PC-3 (cell line): ENCODE data around the gene FASLG. TPM values are rescaled to one million over a fixed set of nuclear protein-coding genes. Genes with fewer than 3 reads are reported as not detected.

Experiments
- ATAC-seq: fragments of 200-7000 bp; cut with Tn5 transposase; 2 replicates; pipeline ENCODE4 v1.9.1; 2020; ENCODE audit warnings: mild to moderate bottlenecking, moderate library complexity
- BruUV-seq: library from RNA; stranded (reverse); fragments of 400-500 nt; replicated peaks from 2 replicates; lab custom pipeline; 2021; lab: Mats Ljungman, UMichigan
- CTCF ChIA-PET: fragments of 300-600 bp; sonication (Branson Sonifier 250); formaldehyde crosslinking; loops from one replicate; lab custom pipeline; 2022; ENCODE audit warnings: antibody characterized with exemption; lab: Charles Lee
- POLR2A ChIA-PET: fragments of 300-600 bp; sonication (Branson Sonifier 250); formaldehyde crosslinking; loops from one replicate; lab custom pipeline; 2022; ENCODE audit warnings: antibody characterized with exemption; ENCODE audit not compliant: unreplicated experiment; lab: Charles Lee
- DNase-seq: peaks from one replicate; pipeline ENCODE4 v3.0.0-alpha.2; 2015
- H2AFZ ChIP-seq: fragments of 300-600 bp; sonication (generic); 2 replicates; pipeline ENCODE4 v1.6.0; 2016; ENCODE audit warnings: antibody characterized with exemption, low read length
- H3F3A ChIP-seq: fragments of 300-600 bp; sonication (generic); one replicate; pipeline ENCODE4 v1.6.0; 2017; ENCODE audit warnings: antibody characterized with exemption, low read length, control low read depth, mild to moderate bottlenecking; ENCODE audit not compliant: unreplicated experiment
- H3K27ac ChIP-seq: fragments of 300-600 bp; sonication (generic); 2 replicates; pipeline ENCODE4 v1.5.1; 2016; ENCODE audit warnings: mild to moderate bottlenecking, low read length
- H3K27me3 ChIP-seq: fragments of 300-600 bp; sonication (generic); 2 replicates; pipeline ENCODE4 v1.6.1; 2016; ENCODE audit warnings: low read length, mixed read lengths
- H3K36me3 ChIP-seq: fragments of 300-600 bp; sonication (generic); 2 replicates; pipeline ENCODE4 v1.6.1; 2016; ENCODE audit warnings: low read depth, mixed run types, low read length, mixed read lengths
- H3K4me1 ChIP-seq: fragments of 300-600 bp; sonication (generic); 2 replicates; pipeline ENCODE4 v1.5.1; 2016; ENCODE audit warnings: low read length; ENCODE audit not compliant: insufficient read depth
- H3K4me2 ChIP-seq: fragments of 300-600 bp; sonication (generic); 2 replicates; pipeline ENCODE4 v1.6.0; 2016; ENCODE audit warnings: low read length
- H3K4me3 ChIP-seq: fragments of 300-600 bp; sonication (generic); 2 replicates; pipeline ENCODE4 v1.5.1; 2016; ENCODE audit warnings: mild to moderate bottlenecking, low read length, mixed read lengths
- H3K79me2 ChIP-seq: fragments of 300-600 bp; sonication (generic); 2 replicates; pipeline ENCODE4 v1.6.1; 2017; ENCODE audit warnings: low read length, mixed read lengths
- H3K9ac ChIP-seq: fragments of 300-600 bp; sonication (generic); 2 replicates; pipeline ENCODE4 v1.6.0; 2016; ENCODE audit warnings: mild to moderate bottlenecking, low read length
- H3K9me2 ChIP-seq: fragments of 300-600 bp; sonication (generic); replicated peaks from 2 replicates; pipeline ENCODE4 v1.6.1; 2016; ENCODE audit warnings: mixed run types, low read length, mixed read lengths
- H3K9me3 ChIP-seq: fragments of 300-600 bp; sonication (generic); 2 replicates; pipeline ENCODE4 v1.6.1; 2016; ENCODE audit warnings: low read length, mixed read lengths
- H4K20me1 ChIP-seq: fragments of 300-600 bp; sonication (generic); 2 replicates; pipeline ENCODE4 v1.6.1; 2016; ENCODE audit warnings: low read length, mixed read lengths
- EZH2 ChIP-seq: fragments of 300-600 bp; sonication (generic); IDR thresholded peaks from one replicate; pipeline ENCODE4 v1.6.1; 2017; ENCODE audit warnings: antibody characterized with exemption, mild to moderate bottlenecking, low read length; ENCODE audit not compliant: unreplicated experiment
- EZH2phosphoT487 ChIP-seq: fragments of 300-600 bp; sonication (generic); IDR thresholded peaks from 2 replicates; pipeline ENCODE4 v1.6.1; 2018; ENCODE audit warnings: mild to moderate bottlenecking, antibody characterized with exemption, low read length, borderline replicate concordance
- intact Hi-C: fragments of 100-400 bp; cut with micrococcal nuclease; formaldehyde crosslinking; loops from 2 replicates; pipeline ENCODE4 v1.9.0; 2023
- total RNA-seq: library from RNA; depleted of rRNA; stranded (reverse); fragments of >200 nt; gene quantifications from 2 replicates; pipeline ENCODE4 v1.2.3, GENCODE V29; 2014
- TF ChIP-seq, protein P1 (sequence below): fragments of 300-600 bp; sonication (generic); conservative IDR thresholded peaks from 2 replicates; pipeline ENCODE4 v1.5.1; 2017; ENCODE audit warnings: antibody characterized with exemption, low read depth, mild to moderate bottlenecking, low read length

FASLG gene
- total RNA-seq, 1 experiment from 2014 or later, result 0.04 TPM

DNA sequence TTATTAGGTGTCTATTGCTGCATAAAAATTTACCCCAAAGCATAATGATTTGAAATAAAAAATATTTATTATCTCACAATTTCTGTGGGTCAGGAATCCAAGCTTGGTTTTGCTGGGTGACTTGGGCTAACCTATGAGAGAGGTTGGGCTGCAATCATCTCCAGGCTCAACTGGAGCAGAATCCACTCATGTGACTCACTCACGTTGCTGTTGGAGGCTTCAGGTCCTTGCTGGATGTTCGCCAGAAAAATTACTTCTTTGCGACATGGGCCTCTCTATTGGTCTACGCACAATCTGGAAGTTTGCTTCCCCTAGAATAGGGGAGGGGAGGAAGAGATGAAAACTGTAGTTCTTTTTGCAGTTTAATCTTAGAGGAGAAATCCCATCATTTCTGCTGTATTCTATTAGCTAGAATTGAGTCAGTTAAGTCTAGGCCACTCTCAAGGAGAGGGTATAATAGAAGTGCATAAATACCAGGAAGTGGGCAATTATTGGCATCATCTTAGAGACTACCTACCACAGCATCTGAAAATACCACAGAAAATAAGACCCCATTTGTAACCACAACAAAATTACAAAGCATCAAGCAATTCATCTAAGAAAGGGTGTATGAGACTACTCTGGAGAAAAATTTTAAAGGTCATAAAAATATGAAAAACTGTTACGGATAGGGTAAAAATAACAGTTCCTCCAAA lies 5.7 kb upstream of the FASLG start:
- intact Hi-C loops, result no loop called here

DNA sequence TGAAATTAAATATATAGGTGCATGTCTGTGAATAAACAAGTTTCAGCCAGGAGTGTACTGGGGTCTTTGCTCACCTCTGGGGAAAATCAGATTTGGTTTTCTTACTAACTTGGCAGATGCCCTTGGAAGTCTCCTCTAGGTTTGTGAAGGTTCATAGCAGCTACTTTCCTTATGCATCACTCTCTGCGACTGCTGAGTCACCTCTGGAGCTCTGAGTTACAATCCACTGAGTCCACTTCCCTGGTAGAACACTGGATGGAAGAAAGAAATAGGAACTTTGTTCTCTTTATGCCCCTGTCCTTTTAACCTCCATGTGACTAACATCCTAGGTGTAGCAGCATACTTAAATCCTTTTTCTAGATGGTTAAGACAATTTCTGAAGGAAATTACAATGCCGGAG lies 4.4 kb upstream of the FASLG start:
- Histone ChIP-seq H3K9me3 (no peaks in the 10 kb centered on the region), H4K20me1 (no peaks in the 10 kb centered on the region), H3K4me2 (peak overlapping the region; percentile 0; the same call in 1 of the 2 replicates), H3K27ac (peak overlapping the region; percentile 0; the same call in 1 of the 2 replicates), H3K36me3 (no peaks in the 10 kb centered on the region), H3K79me2 (no peaks in the 10 kb centered on the region), H3K4me3 (no peak overlapping the region), H3K9ac (no peak overlapping the region), H2AFZ (peak overlapping the region; percentile 2), H3K9me2 (peaks cover 6% of the 10 kb centered on the region; the same call in 1 of the 2 replicates), H3K4me1 (peaks cover 20% of the 10 kb centered on the region), H3K27me3 (no peaks in the 10 kb centered on the region), H3F3A (no peaks in the 10 kb centered on the region)
- POLR2A ChIA-PET, result interaction anchor here (0.6 kb wide), 1 partner anchor 85 kb away, joined by 5 read pairs; no protein-coding TSS in a partner anchor
- DNase-seq, result peak; percentile 95
- BruUV-seq, result no TSS peak
- CTCF ChIA-PET, result no interaction called here
- TF ChIP-seq EZH2phosphoT487, result no peak
- no peak for TF ChIP-seq EZH2
- TF ChIP-seq, protein P1, sequence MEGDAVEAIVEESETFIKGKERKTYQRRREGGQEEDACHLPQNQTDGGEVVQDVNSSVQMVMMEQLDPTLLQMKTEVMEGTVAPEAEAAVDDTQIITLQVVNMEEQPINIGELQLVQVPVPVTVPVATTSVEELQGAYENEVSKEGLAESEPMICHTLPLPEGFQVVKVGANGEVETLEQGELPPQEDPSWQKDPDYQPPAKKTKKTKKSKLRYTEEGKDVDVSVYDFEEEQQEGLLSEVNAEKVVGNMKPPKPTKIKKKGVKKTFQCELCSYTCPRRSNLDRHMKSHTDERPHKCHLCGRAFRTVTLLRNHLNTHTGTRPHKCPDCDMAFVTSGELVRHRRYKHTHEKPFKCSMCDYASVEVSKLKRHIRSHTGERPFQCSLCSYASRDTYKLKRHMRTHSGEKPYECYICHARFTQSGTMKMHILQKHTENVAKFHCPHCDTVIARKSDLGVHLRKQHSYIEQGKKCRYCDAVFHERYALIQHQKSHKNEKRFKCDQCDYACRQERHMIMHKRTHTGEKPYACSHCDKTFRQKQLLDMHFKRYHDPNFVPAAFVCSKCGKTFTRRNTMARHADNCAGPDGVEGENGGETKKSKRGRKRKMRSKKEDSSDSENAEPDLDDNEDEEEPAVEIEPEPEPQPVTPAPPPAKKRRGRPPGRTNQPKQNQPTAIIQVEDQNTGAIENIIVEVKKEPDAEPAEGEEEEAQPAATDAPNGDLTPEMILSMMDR, result no peak
- intact Hi-C loops, result no loop called here
- peak; percentile 96 for ATAC-seq

More for the DNA sequence above, 5.7 kb upstream of the FASLG start:
- no peaks in the 10 kb centered on the region for H3F3A ChIP-seq
- H3K9ac ChIP-seq, result no peak overlapping the region
- no peak for TF ChIP-seq EZH2
- no peaks in the 10 kb centered on the region for H4K20me1 ChIP-seq
- ATAC-seq, result no peak
- ChIA-PET POLR2A (no interaction called here), CTCF (no interaction called here)
- no peaks in the 10 kb centered on the region for H3K27me3 ChIP-seq
- no peak overlapping the region for H3K4me3 ChIP-seq
- DNase-seq, result peak; percentile 60
- no peaks in the 10 kb centered on the region for H3K9me3 ChIP-seq
- H3K9me2 ChIP-seq, result peaks cover 6% of the 10 kb centered on the region; the same call in 1 of the 2 replicates
- no peaks in the 10 kb centered on the region for H3K79me2 ChIP-seq
- BruUV-seq, result no TSS peak
- H2AFZ ChIP-seq, result no peak overlapping the region
- peaks cover 20% of the 10 kb centered on the region for H3K4me1 ChIP-seq
- H3K36me3 ChIP-seq, result no peaks in the 10 kb centered on the region
- H3K27ac ChIP-seq, result no peak overlapping the region
- no peak overlapping the region for H3K4me2 ChIP-seq

GRCh38 chr1:172656576-172656975 lies 2.3 kb upstream of the FASLG start:
- intact Hi-C loops, result no loop called here

More at GRCh38 chr1:172656576-172656975, 2.3 kb upstream of the FASLG start:
- peaks cover 20% of the 10 kb centered on the region for H3K4me1 ChIP-seq
- H2AFZ ChIP-seq, result no peak overlapping the region
- TF ChIP-seq, protein P1, result no peak
- TF ChIP-seq EZH2, result no peak
- no peak for TF ChIP-seq EZH2phosphoT487
- no TSS peak for BruUV-seq
- peaks cover 6% of the 10 kb centered on the region; the same call in 1 of the 2 replicates for H3K9me2 ChIP-seq
- ChIA-PET POLR2A (no interaction called here), CTCF (no interaction called here)
- no peaks in the 10 kb centered on the region for H3K36me3 ChIP-seq
- ATAC-seq (no peak), DNase-seq (no peak)
- H3K4me2 ChIP-seq, result no peak overlapping the region
- no peak overlapping the region for H3K9ac ChIP-seq
- H4K20me1 ChIP-seq, result no peaks in the 10 kb centered on the region
- H3K27me3 ChIP-seq, result no peaks in the 10 kb centered on the region
- H3K9me3 ChIP-seq, result no peaks in the 10 kb centered on the region
- H3K4me3 ChIP-seq, result no peak overlapping the region
- H3F3A ChIP-seq, result no peaks in the 10 kb centered on the region
- no peak overlapping the region for H3K27ac ChIP-seq
- H3K79me2 ChIP-seq, result no peaks in the 10 kb centered on the region
